ENCODE measurements around the gene EXOC2.

The EXOC2 gene

DNA sequence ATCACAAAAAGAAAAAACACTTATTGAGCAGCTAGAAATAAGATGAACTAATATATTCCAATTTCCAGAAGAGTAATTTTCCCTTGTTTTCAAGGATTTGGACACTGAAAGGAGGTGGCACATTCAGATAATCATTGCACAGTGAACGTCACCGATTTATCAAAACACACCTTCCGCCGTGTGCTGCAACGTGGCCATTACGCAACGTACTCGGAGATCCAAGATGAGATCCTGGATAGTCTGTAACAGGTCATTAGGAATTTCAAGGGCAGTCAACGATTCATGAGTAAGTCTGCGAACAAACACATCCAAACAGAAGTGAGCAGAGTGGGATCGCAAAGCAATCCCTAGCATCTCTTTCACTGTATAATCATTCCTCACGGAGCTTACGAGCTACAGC, 129.1 kb downstream of the EXOC2 start:
- TF ChIP-seq FOXP2 (optimal IDR thresholded peaks at IDR 0.05; ENCODE audit: borderline replicate concordance, extremely low read depth, extremely low read length, insufficient read depth) (no peak), TAF1 (IDR thresholded peaks at IDR 0.05; ENCODE audit: borderline replicate concordance, insufficient read depth, low read length) (no peak), SIN3A (IDR thresholded peaks at IDR 0.05; ENCODE audit: borderline replicate concordance, insufficient read depth, low read length) (no peak), POLR2AphosphoS5 (IDR thresholded peaks at IDR 0.05; ENCODE audit: low read depth, low read length) (no peak)
- TF ChIP-seq, protein P1, sequence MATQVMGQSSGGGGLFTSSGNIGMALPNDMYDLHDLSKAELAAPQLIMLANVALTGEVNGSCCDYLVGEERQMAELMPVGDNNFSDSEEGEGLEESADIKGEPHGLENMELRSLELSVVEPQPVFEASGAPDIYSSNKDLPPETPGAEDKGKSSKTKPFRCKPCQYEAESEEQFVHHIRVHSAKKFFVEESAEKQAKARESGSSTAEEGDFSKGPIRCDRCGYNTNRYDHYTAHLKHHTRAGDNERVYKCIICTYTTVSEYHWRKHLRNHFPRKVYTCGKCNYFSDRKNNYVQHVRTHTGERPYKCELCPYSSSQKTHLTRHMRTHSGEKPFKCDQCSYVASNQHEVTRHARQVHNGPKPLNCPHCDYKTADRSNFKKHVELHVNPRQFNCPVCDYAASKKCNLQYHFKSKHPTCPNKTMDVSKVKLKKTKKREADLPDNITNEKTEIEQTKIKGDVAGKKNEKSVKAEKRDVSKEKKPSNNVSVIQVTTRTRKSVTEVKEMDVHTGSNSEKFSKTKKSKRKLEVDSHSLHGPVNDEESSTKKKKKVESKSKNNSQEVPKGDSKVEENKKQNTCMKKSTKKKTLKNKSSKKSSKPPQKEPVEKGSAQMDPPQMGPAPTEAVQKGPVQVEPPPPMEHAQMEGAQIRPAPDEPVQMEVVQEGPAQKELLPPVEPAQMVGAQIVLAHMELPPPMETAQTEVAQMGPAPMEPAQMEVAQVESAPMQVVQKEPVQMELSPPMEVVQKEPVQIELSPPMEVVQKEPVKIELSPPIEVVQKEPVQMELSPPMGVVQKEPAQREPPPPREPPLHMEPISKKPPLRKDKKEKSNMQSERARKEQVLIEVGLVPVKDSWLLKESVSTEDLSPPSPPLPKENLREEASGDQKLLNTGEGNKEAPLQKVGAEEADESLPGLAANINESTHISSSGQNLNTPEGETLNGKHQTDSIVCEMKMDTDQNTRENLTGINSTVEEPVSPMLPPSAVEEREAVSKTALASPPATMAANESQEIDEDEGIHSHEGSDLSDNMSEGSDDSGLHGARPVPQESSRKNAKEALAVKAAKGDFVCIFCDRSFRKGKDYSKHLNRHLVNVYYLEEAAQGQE (IDR thresholded peaks at IDR 0.05; ENCODE audit: insufficient read depth in 1 of 2, low read depth in 2 of 2, low read length in 2 of 2) = no peak

DNA sequence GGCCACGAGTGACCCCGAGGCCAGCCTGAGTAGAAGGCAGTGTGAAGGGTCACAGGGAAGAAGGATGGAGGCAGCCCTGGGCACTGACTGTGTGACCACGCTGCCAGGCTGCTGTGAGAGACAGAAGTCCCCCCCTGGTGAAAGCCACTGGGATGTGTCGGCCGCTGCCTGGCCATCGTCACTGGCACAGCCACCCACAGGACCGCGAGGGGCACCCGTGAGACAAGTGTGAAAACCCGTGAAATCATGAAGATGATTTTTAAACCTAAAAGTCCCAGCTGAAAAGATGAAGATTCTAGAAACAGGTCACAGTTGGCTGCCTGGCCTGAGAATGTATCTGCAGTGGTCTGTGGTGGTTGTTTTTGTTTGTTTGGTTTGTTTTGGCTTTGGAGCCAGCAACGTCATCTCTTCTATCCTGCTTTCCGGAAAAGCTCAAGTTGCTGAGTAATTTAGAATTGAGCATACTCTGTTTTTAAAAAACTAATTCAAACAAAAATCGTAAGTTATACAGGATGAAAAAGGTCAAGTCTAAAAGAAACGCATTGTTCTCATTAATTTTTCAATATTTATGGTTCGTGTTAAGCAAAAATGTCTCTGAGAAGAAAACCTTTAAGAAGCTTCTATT, 130.8 kb downstream of the EXOC2 start:
- TF ChIP-seq FOXP2 (optimal IDR thresholded peaks at IDR 0.05; ENCODE audit: borderline replicate concordance, extremely low read depth, extremely low read length, insufficient read depth) = no peak
- no peak for TF ChIP-seq SIN3A (IDR thresholded peaks at IDR 0.05; ENCODE audit: borderline replicate concordance, insufficient read depth, low read length)
- no peak for TF ChIP-seq TAF1 (IDR thresholded peaks at IDR 0.05; ENCODE audit: borderline replicate concordance, insufficient read depth, low read length)
- TF ChIP-seq, protein P1 (IDR thresholded peaks at IDR 0.05; ENCODE audit: insufficient read depth in 1 of 2, low read depth in 2 of 2, low read length in 2 of 2) = no peak
- no peak for TF ChIP-seq POLR2AphosphoS5 (IDR thresholded peaks at IDR 0.05; ENCODE audit: low read depth, low read length)

DNA sequence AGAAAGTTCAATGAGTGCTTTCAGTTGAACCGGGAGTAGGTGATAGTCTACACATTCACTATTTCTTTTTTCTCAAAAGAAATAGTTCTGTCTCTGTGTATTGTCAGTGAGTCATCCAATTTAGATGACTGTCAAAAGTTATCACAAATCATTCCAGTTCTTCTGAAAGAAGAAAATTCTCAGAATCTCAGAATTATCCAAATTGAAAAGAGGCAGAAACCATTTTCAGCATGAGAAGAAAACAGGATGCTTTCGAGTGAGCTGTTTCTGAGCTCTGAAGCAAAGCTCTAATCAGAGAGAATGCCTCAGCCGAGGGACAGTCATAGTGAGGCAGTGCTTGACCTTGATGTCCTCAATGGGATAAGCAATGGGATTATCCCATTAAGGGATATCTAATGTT, 134.0 kb downstream of the EXOC2 start:
- TF ChIP-seq SIN3A (IDR thresholded peaks at IDR 0.05; ENCODE audit: borderline replicate concordance, insufficient read depth, low read length) = no peak
- TF ChIP-seq POLR2AphosphoS5 (IDR thresholded peaks at IDR 0.05; ENCODE audit: low read depth, low read length) = no peak
- no peak for TF ChIP-seq TAF1 (IDR thresholded peaks at IDR 0.05; ENCODE audit: borderline replicate concordance, insufficient read depth, low read length)
- TF ChIP-seq, protein P1 (IDR thresholded peaks at IDR 0.05; ENCODE audit: insufficient read depth in 1 of 2, low read depth in 2 of 2, low read length in 2 of 2) = no peak
- TF ChIP-seq FOXP2 (optimal IDR thresholded peaks at IDR 0.05; ENCODE audit: borderline replicate concordance, extremely low read depth, extremely low read length, insufficient read depth) = no peak

DNA sequence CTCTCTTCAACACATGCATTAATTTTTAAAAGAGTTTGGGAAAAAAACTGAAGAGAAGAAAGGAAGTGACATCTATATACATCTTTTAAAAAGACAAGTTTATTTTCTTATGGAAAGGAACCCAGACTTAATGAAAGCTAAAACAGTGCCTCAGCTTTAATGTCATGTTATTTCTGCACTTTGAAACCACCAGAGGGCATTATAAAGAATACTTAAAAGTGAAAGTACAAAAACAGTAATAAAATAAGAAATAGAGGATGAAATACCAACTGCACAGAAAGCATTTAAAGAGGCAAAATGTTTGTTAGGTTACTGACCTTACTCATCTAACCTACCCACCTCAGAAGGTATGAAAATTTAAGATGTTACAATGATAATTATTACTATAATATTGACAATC, 134.8 kb downstream of the EXOC2 start:
- no peak for TF ChIP-seq TAF1 (IDR thresholded peaks at IDR 0.05; ENCODE audit: borderline replicate concordance, insufficient read depth, low read length)
- TF ChIP-seq, protein P1 (IDR thresholded peaks at IDR 0.05; ENCODE audit: insufficient read depth in 1 of 2, low read depth in 2 of 2, low read length in 2 of 2) = no peak
- no peak for TF ChIP-seq POLR2AphosphoS5 (IDR thresholded peaks at IDR 0.05; ENCODE audit: low read depth, low read length)
- TF ChIP-seq SIN3A (IDR thresholded peaks at IDR 0.05; ENCODE audit: borderline replicate concordance, insufficient read depth, low read length) = no peak
- no peak for TF ChIP-seq FOXP2 (optimal IDR thresholded peaks at IDR 0.05; ENCODE audit: borderline replicate concordance, extremely low read depth, extremely low read length, insufficient read depth)
